GM21786 (cell line): Measurements from ENCODE around the gene MAML3.
A peak's percentile ranks its signal among the peaks of the same experiment; 100 is the strongest.
"Not testable (repeated sequence)": the region's sequence is repeated elsewhere in the genome, so short reads cannot be mapped to it uniquely, and the experiment has no call there.

ENCODE experiments used
- ATAC-seq: cut with Tn5 transposase; IDR thresholded peaks from one replicate; pipeline ENCODE4 v1.9.1; 2021; ENCODE audit not compliant: unreplicated experiment

Gene MAML3

DNA sequence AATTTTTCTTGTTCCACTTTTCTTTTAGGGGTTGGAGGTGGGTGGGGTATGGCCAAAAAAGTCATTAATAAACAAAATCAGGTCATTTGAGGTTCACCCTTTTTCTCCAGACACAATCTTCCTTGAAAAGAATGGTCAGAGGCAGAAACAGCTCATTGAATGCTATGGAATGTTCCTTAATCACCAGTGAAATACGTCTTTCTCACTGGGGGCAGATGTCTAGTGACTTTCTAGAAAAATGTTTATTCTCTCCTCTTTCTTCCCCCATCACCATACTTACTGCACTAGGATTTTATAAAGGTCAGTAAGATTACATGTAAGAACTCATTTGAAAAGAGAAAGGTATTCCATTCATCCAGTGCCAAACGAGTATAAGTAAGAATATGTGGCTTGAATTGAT, 443.9 kb downstream of the MAML3 start:
- ATAC-seq: no peak

DNA sequence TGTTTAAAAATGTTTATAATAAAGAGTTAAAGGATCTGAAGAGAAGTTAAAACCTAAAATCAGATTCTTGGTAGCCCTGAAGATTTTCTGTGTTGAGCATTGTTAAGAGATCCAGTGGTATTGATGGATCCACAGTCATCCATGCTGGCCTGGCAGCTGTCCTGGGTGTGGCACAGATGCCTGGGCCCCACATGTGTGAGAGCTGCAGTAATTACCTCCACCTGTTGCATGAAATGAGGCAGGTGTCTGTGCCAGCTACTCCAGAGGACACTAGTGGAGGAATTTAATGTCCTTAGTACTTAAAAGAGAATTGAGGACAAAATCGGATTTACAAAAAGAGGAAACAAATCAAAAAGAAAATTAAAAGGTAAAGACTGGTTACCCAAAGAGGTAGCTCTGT, 444.3 kb downstream of the MAML3 start:
- no peak for ATAC-seq

DNA sequence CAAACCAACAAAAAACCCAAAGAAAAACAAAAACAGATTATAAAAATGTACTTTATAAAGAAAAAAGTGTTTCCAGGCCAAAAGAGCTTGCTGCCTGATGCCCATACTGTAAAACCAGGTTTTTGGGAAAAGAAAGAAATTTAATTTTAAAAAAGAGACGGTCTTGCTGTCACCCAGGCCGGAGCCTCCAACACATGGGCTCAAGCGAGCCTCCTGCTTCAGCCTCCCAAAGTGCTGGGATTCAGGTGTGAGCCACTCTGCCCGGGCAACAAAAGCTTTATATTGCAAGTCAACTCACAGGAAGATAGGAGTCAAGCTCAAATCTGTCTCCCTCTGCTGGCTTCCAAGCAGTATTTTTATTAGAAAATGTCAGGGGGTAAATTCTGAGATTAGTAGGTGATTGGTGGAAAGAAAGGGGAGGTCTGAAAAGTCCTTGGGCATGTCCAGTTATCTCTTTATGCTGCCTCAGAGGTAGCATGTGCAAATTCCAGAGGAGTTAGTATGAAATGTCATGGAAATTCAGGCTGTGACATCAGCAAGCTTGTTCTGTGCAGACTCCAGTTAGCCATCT, 449.0 kb downstream of the MAML3 start:
- ATAC-seq: no peak

DNA sequence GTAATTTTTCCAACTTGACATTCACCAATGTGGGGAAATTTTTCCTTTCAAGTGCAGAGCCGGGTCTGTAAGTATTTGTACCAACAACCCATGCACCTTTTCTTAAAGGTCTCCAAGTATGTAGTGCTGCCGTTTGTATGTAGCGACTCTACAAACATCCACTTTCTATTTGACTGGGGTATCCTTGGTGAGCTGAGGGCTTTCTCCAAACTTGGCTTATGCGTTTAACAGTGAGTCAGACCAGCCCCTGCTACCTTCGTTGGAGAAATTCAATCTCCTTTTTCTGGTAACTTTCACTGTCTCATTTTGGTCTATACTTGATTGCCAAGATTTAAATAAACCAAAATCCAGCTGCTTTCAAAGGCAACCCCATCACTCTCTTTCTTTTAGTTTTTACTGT, 453.4 kb downstream of the MAML3 start:
- no peak for ATAC-seq

DNA sequence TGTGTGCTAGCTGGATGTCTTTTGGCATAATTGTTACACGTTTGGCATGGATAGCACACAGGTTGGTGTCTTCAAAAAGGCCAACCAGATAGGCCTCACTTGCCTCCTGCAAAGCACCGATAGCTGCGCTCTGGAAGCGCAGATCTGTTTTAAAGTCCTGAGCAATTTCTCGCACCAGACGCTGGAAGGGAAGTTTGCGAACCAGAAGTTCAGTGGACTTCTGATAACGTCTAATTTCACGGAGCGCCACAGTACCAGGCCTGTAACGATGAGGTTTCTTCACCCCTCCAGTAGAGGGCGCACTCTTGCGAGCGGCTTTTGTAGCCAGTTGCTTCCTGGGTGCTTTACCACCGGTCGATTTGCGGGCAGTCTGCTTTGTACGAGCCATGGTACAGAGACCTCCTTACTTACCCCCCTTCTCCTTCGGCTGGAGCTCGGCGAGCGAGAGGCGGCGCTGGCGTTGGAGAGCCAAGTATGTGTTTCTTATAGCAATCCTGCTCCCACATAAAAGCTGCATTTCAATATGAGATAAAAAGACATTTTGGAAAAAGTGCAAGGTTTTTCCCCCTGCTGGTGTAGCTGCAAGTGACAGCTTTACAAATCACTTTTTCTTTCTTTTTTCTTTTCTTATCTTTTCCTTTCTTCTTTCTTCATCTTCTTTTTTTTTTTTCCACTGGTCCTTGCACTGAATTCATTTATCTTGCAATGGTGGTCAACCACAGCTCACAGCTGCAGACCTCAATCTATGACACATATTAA, 455.6 kb downstream of the MAML3 start:
- not testable (repeated sequence) for ATAC-seq

DNA sequence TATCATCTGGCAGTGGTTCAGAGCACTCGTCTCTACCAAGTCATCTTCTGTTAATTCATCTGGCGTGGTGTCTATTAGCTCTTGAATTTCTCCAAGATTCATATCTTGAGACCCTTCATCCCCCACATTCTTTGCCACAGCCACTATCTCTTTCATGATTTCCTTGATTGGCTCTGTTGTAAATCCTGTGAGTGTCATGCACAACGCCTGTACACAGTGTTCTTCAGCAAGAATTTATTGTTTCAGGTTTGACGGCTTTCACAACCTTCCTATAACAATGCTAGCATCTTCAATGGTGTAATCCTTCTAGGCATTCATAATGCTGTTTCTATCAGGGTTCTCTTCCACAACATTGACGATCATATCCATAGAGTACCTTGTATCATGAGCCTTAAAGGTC, 457.5 kb downstream of the MAML3 start:
- no peak for ATAC-seq

DNA sequence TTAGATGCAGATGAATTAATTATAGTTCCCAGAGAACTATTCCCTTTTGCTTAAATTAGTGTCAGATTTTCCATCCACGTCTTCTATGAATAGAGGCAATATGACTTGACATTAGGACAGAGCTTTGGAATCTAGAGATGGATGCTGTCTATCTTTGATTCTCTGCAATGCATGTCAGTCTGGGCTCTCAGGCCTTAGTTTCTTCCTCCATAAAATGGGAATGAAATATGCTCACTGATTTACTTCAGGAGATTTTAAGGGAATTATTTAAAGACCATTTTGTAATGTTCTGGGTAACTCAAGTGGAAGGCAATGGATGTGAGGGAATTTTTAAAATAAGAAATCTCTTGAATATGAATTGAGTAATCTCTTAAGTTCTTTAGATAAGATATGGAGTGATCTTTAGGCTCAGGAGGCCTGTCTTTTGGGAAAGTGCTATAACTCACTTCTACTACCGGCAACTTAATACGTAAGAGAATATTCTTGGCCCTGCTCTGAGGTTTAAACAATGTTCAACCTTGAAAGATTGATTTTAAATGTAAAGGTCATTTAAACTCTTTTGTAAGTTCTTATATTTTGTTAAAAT, 459.4 kb downstream of the MAML3 start:
- ATAC-seq: no peak

DNA sequence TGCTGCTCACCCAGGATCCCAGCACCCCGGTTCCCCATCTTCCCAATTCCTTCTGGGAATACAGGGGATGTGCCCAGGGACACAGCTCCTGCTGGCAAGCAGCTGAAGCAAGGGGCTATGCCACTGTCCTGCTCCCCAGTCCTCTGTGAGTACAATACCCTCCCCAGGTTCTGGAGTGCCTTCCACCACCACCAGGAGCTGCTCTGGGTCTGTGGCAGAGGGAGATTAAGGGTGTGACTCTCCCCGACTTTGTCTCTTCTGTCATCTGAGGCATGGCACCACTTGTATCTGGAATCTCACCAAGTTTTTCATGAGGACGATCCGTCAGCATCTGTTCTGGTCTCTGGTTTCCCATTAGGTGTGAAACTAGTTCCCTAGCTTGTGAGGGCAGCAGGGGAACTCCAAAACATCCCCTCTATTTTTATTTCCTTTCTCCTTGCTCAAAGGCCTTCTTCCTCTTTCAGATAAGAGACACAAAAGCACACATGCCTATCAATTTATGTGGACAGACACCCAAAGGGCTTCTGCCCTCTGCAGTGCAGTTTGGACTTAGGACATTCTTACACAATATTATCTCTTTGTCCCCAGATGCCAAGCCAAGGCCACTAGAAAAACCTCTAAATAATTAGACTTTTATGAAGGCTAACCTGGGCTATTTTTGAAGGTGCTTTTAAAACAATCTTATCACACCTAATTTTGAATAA, 461.5 kb downstream of the MAML3 start:
- ATAC-seq: no peak

DNA sequence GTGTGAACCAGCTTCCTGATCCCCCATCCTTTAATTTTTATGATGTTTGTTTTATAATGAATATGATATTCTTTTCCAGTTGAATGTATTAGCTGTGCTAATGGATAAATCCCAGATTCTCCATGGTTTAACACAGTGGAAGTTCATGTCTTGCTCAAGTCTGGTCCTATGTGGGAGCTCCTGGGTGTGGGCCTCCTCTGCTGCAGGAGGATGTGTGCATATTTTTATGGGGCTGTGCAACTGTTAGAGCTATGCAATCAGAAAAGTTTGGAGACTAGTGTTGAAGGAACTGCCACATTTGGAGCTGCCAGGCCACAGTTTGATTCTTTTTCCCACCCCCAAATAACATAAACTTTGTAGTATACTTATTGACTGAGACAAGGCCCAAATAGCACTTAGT, 463.6 kb downstream of the MAML3 start:
- ATAC-seq: no peak

DNA sequence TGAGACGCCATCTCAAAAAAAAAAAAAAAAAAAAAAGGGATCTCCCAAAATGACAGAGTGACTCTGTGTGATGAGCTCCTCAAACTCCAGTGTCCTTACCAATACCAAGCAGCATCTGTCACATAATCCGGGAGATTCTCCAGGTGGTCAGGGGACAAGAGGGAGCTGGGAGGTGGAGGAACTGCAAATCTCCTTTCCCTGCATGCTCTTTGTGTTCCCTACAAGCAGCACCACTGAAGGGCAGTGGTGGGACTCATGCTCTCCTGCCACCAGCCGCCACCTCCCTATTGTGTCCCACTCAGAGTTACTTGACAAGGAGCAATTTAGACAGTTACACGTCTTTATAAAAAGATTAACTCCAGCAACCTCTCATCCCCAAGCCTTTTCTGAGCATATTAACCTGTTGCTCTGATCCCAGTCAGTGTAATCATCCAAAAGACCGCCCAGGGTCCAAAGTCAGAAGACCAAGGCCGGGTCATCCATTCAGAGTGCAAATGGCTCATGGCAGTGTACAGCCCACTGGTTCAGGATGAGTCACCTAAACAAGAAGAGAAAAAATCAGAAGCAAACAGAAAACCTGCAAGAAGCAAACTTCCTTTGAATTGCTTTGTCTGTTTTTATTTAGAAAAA, 464.8 kb downstream of the MAML3 start:
- ATAC-seq: no peak

DNA sequence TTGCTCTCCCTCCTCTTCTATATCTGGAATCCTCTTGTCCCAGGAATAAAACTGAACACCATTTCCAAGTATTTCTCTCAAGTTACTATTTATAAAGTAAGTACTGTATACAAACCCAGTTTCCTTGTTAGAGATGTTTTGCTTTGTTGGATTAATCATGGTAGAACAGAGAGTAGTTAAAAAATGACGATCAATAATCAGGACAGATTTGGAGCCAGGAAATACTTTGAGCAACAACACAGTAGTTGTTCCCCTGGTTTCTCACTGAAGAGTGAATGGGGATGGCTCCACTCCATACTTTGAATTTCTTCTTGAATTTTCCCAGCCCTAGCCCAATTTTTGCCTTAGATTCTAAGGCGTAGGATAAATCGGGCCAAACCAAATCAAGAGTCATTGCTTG, 467.0 kb downstream of the MAML3 start:
- ATAC-seq: no peak

DNA sequence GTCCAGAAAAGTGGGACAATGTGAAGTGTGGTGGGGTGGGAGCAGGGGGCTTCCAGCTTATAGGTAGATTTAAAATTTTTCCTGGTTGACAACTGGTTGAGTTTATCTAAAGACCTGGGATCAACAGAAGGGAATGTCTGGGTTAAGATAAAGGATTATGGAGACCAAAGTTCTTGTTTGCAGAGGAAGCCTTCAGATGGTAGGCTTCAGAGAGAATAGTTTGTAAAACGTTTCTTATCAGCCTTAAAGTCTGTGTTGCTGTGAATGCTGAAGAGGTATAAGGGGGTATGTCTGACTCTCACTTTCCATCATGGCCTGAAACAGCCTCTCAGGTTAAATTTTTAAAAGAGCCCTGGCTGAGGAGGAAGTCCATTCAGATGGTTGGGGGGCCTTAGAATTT, 467.9 kb downstream of the MAML3 start:
- ATAC-seq: no peak

DNA sequence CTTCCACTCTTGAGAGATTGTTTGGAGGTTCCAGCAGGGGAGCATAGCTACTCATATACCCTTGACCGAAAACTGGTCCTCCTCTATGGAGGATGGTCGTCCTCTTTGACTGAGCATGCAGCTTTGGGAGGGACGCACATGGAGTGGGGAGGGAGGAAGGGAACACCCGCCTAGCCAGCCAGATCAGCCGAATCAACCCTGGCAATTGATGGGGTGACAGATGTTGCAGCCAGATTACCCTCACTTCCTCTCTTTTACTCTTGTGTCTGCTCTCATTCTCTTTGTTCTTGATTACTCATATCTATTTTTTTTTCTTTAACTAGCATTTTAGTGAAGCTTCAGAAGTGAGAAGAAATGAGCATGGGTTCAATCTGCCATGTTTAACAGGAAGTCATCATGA, 468.8 kb downstream of the MAML3 start:
- ATAC-seq: no peak

DNA sequence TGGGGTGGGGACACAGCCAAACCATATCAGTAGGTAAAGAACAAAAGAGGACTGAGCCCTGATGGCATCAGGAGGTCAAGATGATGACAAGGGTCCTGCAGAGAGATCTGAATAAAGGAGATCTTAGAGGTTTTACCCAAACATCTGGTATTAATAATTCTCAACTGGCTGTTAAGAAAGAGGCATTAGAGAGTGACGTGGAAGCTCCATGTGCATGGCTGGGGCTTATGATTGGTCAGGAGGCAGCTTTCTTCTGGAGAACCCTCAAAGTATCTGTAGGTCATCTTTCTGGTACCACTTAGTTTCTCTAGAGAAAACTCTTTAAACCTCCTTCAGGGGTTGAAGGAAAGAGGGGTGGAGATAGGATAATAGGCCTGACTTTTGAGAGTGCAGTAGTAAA, 469.6 kb downstream of the MAML3 start:
- ATAC-seq: no peak

DNA sequence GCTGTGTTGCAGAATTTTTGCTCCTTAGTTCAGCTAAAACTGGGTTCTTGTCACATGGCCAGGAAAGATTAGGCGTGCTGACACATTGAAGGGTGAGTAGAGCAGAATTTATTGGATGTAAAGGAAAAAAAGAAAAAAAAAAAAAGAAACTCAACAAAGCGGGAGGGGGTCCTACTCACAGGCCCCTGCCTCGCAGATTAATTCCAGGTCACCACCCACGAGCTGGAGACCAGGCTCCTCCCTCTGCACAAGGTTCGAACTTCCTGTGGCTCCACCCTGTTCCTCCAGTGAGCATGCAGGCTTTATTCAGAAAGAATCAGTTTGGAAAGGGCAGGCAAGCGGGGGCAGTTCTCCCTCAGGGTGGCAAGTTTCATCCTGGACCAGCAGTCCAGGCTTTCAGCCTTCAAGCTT, 471.2 kb downstream of the MAML3 start:
- no peak for ATAC-seq

DNA sequence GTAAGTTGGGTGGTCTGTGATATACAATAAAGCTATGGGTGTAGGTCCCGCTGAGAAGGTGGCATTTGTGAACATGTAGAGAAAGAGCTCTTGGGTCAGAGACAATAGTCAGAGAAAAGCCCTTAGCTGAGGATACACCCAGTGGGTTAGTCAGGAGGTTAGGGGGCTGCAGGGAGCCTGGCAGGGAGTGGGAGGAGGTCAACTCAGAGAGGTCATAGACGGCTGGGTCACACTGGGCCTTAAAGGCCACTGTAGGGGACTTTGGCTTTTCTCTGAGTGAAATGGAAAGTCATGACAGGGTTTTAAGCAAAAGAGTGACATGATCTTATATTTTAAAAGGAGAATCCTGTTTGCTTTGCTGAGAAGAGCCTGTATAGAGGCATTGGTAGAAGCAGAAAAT, 471.7 kb downstream of the MAML3 start:
- no peak for ATAC-seq

DNA sequence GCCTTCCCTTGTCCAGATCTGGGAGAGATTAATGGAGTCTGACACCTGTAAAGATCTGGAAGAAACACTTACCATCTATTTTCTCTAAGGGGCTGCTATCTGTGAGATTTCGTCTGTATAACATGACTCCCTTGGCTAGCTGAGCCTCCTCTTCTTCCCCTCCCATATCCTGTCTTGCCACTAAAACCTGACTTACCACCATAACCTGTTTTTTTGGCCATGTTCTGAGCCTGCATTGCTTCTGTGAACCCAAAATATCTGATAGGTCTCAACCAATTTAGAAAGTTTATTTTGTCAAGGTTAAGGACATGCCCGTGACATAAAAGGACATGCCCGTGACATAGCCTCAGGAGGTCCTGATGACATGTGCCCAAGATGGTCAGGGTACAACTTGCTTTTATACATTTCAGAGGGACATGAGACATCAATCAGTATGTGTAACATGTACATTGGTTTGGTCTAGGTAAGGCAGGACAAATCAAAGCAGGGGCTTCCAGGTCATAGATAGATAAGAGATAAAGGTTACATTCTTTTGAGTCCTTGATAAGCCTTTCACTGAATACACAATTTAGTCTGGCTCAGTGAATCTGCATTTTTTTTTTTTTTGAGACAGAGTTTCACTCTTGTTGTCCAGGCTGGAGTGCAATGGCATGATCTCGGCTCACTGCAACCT, 476.9 kb downstream of the MAML3 start:
- no peak for ATAC-seq

DNA sequence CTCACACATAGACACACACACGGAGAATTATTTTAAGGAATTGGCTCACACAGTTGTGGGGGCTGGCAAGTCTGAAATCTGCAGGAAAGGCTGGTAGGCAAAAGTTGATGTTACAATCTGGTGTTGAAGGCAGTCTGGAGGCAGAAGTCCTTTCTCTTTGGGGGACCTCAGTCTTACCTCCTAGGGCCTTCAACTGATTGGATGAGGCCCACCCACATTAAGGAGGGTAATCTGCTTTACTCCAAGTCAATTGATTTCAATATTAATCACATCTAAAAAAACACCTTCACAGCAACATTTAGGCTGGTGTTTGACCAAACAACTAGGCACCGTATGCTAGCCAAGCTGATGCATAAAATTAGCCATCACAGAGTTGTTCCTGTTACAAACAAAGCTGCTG, 477.6 kb downstream of the MAML3 start:
- no peak for ATAC-seq

DNA sequence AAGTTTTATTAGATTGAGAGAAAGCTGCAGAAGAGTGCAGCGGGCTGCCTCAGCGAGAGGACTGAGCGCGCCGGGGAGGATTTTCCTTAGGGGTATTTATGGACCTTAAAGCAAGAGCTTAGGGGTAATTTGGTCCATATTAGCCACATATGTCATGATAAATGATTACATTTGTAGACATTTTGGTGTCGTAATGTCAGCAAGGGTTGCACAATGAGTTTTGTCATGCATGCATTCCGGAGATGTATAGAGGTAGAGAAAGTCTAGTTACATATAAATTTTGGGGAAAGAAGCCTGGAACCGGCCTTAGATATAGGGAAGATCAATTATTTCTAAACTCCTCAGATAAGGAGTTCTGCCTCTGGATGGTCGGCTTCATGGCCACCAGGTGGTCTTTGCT, 478.3 kb downstream of the MAML3 start:
- ATAC-seq: no peak

DNA sequence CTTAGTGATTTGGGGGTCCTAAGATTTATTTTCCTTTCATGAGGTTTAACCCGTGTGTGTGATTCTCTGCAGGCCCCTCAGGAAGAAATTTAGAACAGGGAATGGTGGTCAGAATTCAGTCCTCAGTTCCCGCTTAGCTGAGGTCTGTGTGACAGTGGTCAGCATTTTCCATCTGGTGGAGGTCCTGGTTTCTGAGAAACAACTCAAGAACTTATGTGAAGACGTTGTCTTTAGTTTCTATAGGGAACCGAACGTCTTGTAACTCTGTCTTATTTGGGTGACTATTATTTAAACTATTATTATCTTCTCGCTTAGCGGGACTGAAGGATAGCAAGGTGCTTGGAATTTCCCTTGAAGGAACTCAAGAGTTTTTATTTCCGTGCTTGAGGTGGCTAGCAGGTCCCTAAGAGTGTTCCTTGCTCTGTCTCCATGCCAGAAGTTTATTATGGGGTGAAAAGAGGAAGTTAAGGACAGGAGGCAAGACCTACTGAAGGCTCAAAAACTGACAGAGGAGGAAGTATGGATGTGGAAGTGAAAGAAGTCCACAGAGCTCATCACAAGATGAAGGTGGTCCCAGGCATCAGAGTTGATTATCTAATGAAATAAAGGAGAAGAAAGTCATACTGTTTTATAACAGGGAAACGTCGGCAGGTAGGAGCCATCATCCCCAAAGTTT, 479.0 kb downstream of the MAML3 start:
- peak; percentile 75 for ATAC-seq
